SU-DHL-6 (cell line): ENCODE results near the gene CANT1.

ENCODE experiments used
- H2AFZ ChIP-seq: fragments of 200-600 bp; sonication (generic); 2 replicates; pipeline ENCODE4 v1.6.1; 2014; ENCODE audit warnings: low read depth, mild to moderate bottlenecking, moderate library complexity, mixed read lengths, antibody characterized with exemption, low read length; ENCODE audit not compliant: severe bottlenecking
- H3F3A ChIP-seq: fragments of 200-600 bp; shearing (Covaris generic); 2 replicates; pipeline ENCODE4 v1.6.0; 2016; ENCODE audit warnings: antibody characterized with exemption, mild to moderate bottlenecking; ENCODE audit not compliant: insufficient read depth
- H3K27ac ChIP-seq: fragments of 200-600 bp; sonication (generic); 2 replicates; pipeline ENCODE4 v1.5.1; 2016; ENCODE audit warnings: low read depth, mild to moderate bottlenecking, low read length, moderate library complexity, mixed read lengths
- H3K27me3 ChIP-seq: fragments of 200-600 bp; sonication (generic), shearing (Covaris generic); 2 replicates; pipeline ENCODE4 v1.6.0; 2014; ENCODE audit warnings: mild to moderate bottlenecking, low read length
- H3K36me3 ChIP-seq: fragments of 200-600 bp; sonication (generic); 2 replicates; pipeline ENCODE4 v1.6.1; 2014; ENCODE audit warnings: mild to moderate bottlenecking, low read length, mixed read lengths
- H3K4me2 ChIP-seq: fragments of 300-600, 200-600 bp; shearing (Covaris generic), sonication (generic); 2 replicates; pipeline ENCODE4 v1.6.0; 2014; ENCODE audit warnings: low read length, low read depth, mild to moderate bottlenecking; ENCODE audit not compliant: poor library complexity, severe bottlenecking
- H3K4me3 ChIP-seq: fragments of 200-600 bp; sonication (generic); 2 replicates; pipeline ENCODE4 v1.5.1; 2014; ENCODE audit warnings: antibody characterized with exemption, low read length, mild to moderate bottlenecking, mixed read lengths; ENCODE audit not compliant: insufficient read depth, poor library complexity, severe bottlenecking
- H3K79me2 ChIP-seq: fragments of 200-600 bp; sonication (generic); 2 replicates; pipeline ENCODE4 v1.6.1; 2014; ENCODE audit warnings: mild to moderate bottlenecking, low read length, moderate library complexity; ENCODE audit not compliant: insufficient read depth
- H3K9ac ChIP-seq: fragments of 200-600 bp; sonication (generic); 2 replicates; pipeline ENCODE4 v1.7.0; 2014; ENCODE audit warnings: mild to moderate bottlenecking, low read length
- H3K9me2 ChIP-seq: fragments of 200-600 bp; sonication (generic); replicated peaks from 2 replicates; pipeline ENCODE4 v1.6.1; 2014; ENCODE audit warnings: low read length; ENCODE audit not compliant: insufficient read depth
- H3K9me3 ChIP-seq: fragments of 200-600 bp; sonication (generic); 2 replicates; pipeline ENCODE4 v1.6.1; 2014; ENCODE audit warnings: low read length, mixed read lengths; ENCODE audit not compliant: insufficient read depth
- H4K20me1 ChIP-seq: fragments of 200-600 bp; sonication (generic); 2 replicates; pipeline ENCODE4 v1.6.1; 2014; ENCODE audit warnings: low read depth, mild to moderate bottlenecking, antibody characterized with exemption, low read length, moderate library complexity, mixed read lengths
- EZH2phosphoT487 ChIP-seq: fragments of 200-600 bp; sonication (generic), shearing (Covaris generic); conservative IDR thresholded peaks from 2 replicates; pipeline ENCODE4 v1.6.1; 2018; ENCODE audit warnings: mild to moderate bottlenecking, antibody characterized with exemption, low read length, moderate library complexity, mixed read lengths
- TF ChIP-seq, protein P1 (sequence below): fragments of 200-600 bp; sonication (generic); IDR thresholded peaks from one replicate; pipeline ENCODE4 v1.5.1; 2017; ENCODE audit warnings: antibody characterized with exemption, mild to moderate bottlenecking, low read length, moderate library complexity; ENCODE audit not compliant: insufficient read depth, poor library complexity, severe bottlenecking

Gene CANT1

DNA sequence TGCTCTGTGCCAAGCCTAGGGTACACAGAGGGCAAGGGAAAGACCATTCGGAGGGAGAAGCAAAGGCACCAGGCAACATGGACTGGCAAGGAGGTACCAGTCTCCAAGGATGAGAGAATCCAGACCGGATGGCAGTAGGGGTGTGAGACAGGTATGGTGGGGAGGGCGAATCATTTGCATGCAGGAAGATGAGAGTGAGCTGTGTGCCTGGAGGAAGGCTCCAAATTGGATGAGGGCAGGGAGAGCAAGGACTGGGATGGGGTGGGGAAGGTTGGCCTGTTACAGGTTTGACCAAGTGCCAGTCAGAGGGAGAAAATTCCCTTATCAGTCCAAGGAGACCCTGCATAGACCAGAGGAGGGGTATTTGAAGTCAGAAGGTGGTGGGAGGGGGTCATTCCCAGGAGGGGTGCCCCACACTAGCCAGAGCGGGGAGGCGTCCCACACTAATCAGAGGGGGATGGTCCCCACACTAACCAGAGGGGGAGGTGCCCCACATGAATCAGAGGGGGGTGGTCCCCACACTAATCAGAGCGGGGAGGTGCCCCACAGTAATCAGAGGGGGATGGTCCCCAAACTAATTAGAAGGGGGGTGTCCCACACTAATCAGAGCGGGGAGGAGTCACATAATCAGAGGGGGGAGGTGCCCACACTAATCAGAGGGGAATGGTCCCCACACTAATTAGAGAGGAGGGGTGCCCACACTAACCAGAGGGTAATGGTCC, 737 bp downstream of the CANT1 start:
- Histone ChIP-seq H3K9me3 (peaks cover under 1% of the 10 kb centered on the region; the same call in 1 of the 2 replicates), H3K4me2 (peak overlapping the region; percentile 90), H3K9ac (peak overlapping the region; percentile 90), H3F3A (no peaks in the 10 kb centered on the region), H3K9me2 (no peaks in the 10 kb centered on the region), H3K36me3 (no peaks in the 10 kb centered on the region), H4K20me1 (no peaks in the 10 kb centered on the region), H3K4me3 (peak overlapping the region; percentile 94), H3K27ac (peak overlapping the region; percentile 67), H3K27me3 (no peaks in the 10 kb centered on the region), H2AFZ (no peak overlapping the region), H3K79me2 (peaks cover 37% of the 10 kb centered on the region)
- TF ChIP-seq EZH2phosphoT487: no peak
- TF ChIP-seq, protein P1, sequence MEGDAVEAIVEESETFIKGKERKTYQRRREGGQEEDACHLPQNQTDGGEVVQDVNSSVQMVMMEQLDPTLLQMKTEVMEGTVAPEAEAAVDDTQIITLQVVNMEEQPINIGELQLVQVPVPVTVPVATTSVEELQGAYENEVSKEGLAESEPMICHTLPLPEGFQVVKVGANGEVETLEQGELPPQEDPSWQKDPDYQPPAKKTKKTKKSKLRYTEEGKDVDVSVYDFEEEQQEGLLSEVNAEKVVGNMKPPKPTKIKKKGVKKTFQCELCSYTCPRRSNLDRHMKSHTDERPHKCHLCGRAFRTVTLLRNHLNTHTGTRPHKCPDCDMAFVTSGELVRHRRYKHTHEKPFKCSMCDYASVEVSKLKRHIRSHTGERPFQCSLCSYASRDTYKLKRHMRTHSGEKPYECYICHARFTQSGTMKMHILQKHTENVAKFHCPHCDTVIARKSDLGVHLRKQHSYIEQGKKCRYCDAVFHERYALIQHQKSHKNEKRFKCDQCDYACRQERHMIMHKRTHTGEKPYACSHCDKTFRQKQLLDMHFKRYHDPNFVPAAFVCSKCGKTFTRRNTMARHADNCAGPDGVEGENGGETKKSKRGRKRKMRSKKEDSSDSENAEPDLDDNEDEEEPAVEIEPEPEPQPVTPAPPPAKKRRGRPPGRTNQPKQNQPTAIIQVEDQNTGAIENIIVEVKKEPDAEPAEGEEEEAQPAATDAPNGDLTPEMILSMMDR: no peak

DNA sequence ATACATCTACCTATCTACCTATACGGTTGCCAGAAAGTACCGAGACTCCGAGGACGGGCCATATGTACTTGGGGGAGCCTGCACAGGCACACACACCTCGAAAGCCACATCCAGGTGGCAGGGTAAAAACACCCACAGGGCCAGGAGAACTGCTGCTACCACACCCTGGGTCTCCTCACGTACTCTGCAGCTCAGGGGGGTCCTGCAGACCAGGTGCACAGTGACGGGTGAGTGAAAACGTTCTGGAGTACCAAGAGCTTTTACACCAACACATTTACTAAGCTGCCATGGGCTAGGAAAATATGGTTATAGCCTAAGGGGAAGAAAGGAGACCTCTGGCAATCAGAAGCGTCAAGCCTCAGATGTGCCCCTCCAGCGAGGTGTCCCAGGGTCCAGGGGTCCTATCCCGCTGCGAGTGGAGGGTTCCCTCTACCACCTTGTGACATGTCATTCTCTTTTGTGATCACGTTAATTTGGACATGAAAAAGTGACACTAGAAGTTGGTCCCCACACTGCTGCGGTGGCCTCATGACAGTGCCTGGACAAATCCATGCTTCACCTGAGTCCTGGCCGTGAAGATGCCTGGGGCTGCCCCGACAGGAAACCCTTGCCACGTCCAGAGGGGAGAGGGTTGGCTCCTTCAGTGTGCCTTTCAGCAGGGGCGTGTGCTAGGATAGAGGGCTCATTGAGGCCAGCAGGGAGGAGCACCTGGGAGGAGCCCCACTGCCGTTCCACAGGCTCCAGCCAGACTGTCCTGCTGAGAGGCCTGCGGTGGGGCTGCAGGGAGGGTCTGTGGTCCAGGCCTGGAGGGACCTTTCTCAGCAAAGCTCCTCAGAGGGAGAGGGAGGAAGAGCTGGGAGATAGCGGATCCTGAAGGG, 1.8 kb downstream of the CANT1 start:
- no peaks in the 10 kb centered on the region for H4K20me1 ChIP-seq
- H3K79me2 ChIP-seq: peaks cover 47% of the 10 kb centered on the region
- H2AFZ ChIP-seq: no peak overlapping the region
- H3K4me2 ChIP-seq: peak overlapping the region; percentile 90
- H3K27me3 ChIP-seq: no peaks in the 10 kb centered on the region
- H3F3A ChIP-seq: no peaks in the 10 kb centered on the region
- no peaks in the 10 kb centered on the region for H3K36me3 ChIP-seq
- H3K4me3 ChIP-seq: no peak overlapping the region
- TF ChIP-seq, protein P1: no peak
- no peak for TF ChIP-seq EZH2phosphoT487
- H3K9me2 ChIP-seq: no peaks in the 10 kb centered on the region
- H3K9me3 ChIP-seq: no peaks in the 10 kb centered on the region
- no peak overlapping the region for H3K27ac ChIP-seq
- peak overlapping the region; percentile 90; the same call in 1 of the 2 replicates for H3K9ac ChIP-seq

DNA sequence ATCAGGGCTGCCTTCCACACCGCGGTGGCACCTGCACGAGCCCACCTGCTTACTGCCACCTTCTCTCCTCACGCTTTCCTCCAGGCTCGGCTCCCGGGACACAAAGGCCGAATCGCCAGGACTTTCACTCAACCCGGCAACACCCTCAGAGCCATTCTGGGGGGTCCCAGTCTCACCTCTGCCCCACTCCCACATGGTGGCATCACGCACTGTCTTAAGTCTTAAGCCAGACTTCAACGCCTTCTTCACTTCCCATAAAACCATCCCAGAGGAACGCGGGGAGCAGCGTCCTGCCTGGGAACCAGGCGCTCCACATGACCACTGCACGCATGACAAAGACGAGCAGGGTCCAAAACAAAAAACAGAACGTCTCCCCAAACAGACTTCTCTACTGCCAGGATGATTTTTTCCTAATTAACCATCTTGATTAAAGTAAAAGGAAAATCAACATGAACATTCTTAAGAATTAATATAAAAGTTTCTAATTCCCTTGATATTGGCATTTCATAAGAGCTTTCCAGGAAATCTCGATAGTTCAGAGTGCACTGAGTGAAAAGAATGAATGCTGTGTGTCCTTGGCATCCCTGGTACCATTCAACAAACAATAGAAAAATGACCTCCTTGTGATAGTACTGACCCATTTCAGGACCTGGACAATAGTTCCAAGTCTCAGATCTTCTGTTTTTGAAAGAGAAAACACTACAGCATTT, 2.6 kb downstream of the CANT1 start:
- Histone ChIP-seq H3K9ac (no peak overlapping the region), H3K9me2 (no peaks in the 10 kb centered on the region), H3K27me3 (no peaks in the 10 kb centered on the region), H3K4me2 (no peak overlapping the region), H3K27ac (no peak overlapping the region), H2AFZ (no peak overlapping the region), H3K9me3 (no peaks in the 10 kb centered on the region), H4K20me1 (no peaks in the 10 kb centered on the region), H3K4me3 (no peak overlapping the region), H3K79me2 (peaks cover 55% of the 10 kb centered on the region), H3K36me3 (no peaks in the 10 kb centered on the region), H3F3A (no peaks in the 10 kb centered on the region)
- no peak for TF ChIP-seq EZH2phosphoT487
- TF ChIP-seq, protein P1: no peak
